ENCODE data around the gene GRIA4.

DNA sequence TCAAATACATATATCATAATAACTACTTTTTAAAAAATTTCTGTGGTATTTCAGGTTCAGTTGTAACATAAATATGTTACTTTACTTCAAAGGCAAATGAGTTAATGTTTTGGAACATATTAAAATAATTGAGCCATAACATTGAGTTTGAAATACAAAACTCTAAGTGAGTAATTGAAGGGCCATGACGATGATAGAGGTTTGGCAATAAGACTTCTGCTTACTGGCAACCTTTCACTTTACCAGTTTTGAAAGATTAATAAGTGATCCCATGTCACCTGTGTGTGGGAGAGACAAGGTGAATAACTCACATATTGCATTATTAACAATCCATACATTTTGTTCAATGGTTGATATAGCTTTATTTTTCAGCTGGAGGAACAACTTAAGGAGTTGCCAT lies 144.4 kb downstream of the GRIA4 start:
- TF ChIP-seq EZH2 (IDR thresholded peaks at IDR 0.05; ENCODE audit: borderline replicate concordance) (no peak), EZH2phosphoT487 (IDR thresholded peaks at IDR 0.05; ENCODE audit: low read depth, severe bottlenecking, unreplicated experiment) (no peak)
- TF ChIP-seq, protein P1, sequence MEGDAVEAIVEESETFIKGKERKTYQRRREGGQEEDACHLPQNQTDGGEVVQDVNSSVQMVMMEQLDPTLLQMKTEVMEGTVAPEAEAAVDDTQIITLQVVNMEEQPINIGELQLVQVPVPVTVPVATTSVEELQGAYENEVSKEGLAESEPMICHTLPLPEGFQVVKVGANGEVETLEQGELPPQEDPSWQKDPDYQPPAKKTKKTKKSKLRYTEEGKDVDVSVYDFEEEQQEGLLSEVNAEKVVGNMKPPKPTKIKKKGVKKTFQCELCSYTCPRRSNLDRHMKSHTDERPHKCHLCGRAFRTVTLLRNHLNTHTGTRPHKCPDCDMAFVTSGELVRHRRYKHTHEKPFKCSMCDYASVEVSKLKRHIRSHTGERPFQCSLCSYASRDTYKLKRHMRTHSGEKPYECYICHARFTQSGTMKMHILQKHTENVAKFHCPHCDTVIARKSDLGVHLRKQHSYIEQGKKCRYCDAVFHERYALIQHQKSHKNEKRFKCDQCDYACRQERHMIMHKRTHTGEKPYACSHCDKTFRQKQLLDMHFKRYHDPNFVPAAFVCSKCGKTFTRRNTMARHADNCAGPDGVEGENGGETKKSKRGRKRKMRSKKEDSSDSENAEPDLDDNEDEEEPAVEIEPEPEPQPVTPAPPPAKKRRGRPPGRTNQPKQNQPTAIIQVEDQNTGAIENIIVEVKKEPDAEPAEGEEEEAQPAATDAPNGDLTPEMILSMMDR (IDR thresholded peaks at IDR 0.05; ENCODE audit: poor library complexity): no peak
